ENCODE measurements around the gene LRRC74A. TPM values are rescaled to one million over a fixed set of nuclear protein-coding genes. Genes with fewer than 3 reads are reported as not detected.

Gene LRRC74A
- total and polyA plus RNA-seq, 2 experiments from 2014 or later, result not detected

DNA sequence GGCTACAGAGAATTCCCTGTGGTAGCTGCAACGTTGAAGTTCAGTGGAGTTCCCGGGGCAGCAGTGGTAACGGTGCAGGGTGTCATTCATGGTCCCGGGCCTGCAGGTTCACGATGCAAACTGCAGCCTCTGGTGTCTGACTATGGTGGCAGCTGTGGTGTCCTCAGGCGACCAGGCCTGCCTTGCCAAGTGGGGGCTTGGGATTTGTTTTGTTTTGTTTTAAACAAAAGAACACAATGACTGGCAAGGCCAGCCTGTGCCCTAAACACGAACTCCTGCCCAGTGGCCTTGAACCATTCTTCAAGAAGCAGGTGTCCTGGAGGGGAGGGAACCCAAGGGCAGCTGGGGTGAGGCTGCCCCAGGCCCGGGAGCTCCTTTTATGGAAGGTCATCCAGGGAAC, 48.5 kb downstream of the LRRC74A start:
- no peak for TF ChIP-seq ZNF331 (CRISPR knock-in tag; IDR thresholded peaks at IDR 0.05; ENCODE audit: low read depth)
- no peak for TF ChIP-seq STAT1 (IDR thresholded peaks at IDR 0.05; ENCODE audit: unreplicated experiment)
- no peak for TF ChIP-seq ZNF114 (CRISPR knock-in tag; IDR thresholded peaks at IDR 0.05)
- TF ChIP-seq, protein P1, sequence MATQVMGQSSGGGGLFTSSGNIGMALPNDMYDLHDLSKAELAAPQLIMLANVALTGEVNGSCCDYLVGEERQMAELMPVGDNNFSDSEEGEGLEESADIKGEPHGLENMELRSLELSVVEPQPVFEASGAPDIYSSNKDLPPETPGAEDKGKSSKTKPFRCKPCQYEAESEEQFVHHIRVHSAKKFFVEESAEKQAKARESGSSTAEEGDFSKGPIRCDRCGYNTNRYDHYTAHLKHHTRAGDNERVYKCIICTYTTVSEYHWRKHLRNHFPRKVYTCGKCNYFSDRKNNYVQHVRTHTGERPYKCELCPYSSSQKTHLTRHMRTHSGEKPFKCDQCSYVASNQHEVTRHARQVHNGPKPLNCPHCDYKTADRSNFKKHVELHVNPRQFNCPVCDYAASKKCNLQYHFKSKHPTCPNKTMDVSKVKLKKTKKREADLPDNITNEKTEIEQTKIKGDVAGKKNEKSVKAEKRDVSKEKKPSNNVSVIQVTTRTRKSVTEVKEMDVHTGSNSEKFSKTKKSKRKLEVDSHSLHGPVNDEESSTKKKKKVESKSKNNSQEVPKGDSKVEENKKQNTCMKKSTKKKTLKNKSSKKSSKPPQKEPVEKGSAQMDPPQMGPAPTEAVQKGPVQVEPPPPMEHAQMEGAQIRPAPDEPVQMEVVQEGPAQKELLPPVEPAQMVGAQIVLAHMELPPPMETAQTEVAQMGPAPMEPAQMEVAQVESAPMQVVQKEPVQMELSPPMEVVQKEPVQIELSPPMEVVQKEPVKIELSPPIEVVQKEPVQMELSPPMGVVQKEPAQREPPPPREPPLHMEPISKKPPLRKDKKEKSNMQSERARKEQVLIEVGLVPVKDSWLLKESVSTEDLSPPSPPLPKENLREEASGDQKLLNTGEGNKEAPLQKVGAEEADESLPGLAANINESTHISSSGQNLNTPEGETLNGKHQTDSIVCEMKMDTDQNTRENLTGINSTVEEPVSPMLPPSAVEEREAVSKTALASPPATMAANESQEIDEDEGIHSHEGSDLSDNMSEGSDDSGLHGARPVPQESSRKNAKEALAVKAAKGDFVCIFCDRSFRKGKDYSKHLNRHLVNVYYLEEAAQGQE (IDR thresholded peaks at IDR 0.05; ENCODE audit: unreplicated experiment), result no peak
- TF ChIP-seq JUNB (IDR thresholded peaks at IDR 0.05; ENCODE audit: unreplicated experiment), result no peak
- TF ChIP-seq EZH2phosphoT487 (IDR thresholded peaks at IDR 0.05; ENCODE audit: unreplicated experiment), result no peak
- no peak for TF ChIP-seq CREB1 (CRISPR knock-in tag; IDR thresholded peaks at IDR 0.05; ENCODE audit: low read depth)
- TF ChIP-seq NANOG (IDR thresholded peaks at IDR 0.05; ENCODE audit: borderline replicate concordance), result no peak
- TF ChIP-seq POLR2AphosphoS5 (IDR thresholded peaks at IDR 0.05; ENCODE audit: low read depth), result no peak
- TF ChIP-seq ETS1 (IDR thresholded peaks at IDR 0.05), result no peak
- no peak for TF ChIP-seq CTCF (conservative IDR thresholded peaks at IDR 0.05; ENCODE audit: low read depth in 2 of 2)
- TF ChIP-seq, protein P2, sequence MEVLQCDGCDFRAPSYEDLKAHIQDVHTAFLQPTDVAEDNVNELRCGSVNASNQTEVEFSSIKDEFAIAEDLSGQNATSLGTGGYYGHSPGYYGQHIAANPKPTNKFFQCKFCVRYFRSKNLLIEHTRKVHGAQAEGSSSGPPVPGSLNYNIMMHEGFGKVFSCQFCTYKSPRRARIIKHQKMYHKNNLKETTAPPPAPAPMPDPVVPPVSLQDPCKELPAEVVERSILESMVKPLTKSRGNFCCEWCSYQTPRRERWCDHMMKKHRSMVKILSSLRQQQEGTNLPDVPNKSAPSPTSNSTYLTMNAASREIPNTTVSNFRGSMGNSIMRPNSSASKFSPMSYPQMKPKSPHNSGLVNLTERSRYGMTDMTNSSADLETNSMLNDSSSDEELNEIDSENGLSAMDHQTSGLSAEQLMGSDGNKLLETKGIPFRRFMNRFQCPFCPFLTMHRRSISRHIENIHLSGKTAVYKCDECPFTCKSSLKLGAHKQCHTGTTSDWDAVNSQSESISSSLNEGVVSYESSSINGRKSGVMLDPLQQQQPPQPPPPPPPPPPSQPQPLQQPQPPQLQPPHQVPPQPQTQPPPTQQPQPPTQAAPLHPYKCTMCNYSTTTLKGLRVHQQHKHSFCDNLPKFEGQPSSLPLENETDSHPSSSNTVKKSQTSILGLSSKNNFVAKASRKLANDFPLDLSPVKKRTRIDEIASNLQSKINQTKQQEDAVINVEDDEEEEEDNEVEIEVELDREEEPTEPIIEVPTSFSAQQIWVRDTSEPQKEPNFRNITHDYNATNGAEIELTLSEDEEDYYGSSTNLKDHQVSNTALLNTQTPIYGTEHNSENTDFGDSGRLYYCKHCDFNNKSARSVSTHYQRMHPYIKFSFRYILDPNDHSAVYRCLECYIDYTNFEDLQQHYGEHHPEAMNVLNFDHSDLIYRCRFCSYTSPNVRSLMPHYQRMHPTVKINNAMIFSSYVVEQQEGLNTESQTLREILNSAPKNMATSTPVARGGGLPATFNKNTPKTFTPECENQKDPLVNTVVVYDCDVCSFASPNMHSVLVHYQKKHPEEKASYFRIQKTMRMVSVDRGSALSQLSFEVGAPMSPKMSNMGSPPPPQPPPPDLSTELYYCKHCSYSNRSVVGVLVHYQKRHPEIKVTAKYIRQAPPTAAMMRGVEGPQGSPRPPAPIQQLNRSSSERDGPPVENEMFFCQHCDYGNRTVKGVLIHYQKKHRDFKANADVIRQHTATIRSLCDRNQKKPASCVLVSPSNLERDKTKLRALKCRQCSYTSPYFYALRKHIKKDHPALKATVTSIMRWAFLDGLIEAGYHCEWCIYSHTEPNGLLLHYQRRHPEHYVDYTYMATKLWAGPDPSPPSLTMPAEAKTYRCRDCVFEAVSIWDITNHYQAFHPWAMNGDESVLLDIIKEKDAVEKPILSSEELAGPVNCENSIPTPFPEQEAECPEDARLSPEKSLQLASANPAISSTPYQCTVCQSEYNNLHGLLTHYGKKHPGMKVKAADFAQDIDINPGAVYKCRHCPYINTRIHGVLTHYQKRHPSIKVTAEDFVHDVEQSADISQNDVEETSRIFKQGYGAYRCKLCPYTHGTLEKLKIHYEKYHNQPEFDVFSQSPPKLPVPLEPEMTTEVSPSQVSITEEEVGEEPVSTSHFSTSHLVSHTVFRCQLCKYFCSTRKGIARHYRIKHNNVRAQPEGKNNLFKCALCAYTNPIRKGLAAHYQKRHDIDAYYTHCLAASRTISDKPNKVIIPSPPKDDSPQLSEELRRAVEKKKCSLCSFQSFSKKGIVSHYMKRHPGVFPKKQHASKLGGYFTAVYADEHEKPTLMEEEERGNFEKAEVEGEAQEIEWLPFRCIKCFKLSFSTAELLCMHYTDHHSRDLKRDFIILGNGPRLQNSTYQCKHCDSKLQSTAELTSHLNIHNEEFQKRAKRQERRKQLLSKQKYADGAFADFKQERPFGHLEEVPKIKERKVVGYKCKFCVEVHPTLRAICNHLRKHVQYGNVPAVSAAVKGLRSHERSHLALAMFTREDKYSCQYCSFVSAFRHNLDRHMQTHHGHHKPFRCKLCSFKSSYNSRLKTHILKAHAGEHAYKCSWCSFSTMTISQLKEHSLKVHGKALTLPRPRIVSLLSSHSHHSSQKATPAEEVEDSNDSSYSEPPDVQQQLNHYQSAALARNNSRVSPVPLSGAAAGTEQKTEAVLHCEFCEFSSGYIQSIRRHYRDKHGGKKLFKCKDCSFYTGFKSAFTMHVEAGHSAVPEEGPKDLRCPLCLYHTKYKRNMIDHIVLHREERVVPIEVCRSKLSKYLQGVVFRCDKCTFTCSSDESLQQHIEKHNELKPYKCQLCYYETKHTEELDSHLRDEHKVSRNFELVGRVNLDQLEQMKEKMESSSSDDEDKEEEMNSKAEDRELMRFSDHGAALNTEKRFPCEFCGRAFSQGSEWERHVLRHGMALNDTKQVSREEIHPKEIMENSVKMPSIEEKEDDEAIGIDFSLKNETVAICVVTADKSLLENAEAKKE (CRISPR knock-in tag; IDR thresholded peaks at IDR 0.05), result no peak
- no peak for TF ChIP-seq EZH2 (IDR thresholded peaks at IDR 0.05; ENCODE audit: low read depth, unreplicated experiment)
- no peak for DNase-seq (ENCODE audit: low spot score)
- Mint-ChIP-seq H3K4me3 (no peak overlapping the region), H3K27me3 (ENCODE audit: insufficient read depth, low read depth, poor library complexity) (peaks cover 6% of the 10 kb centered on the region), H3K9me3 (peaks cover 12% of the 10 kb centered on the region; the same call in 2 of the 3 replicates), H3K36me3 (ENCODE audit: low read depth) (no peaks in the 10 kb centered on the region), H3K4me1 (peaks cover 4% of the 10 kb centered on the region; the same call in 2 of the 3 replicates), H3K27ac (no peak overlapping the region)
- H2AFZ ChIP-seq, result no peak overlapping the region
- no peak for ATAC-seq
- no peaks in the 10 kb centered on the region for H3F3A ChIP-seq (replicated peaks; ENCODE audit: low read depth)
- H3K27me3 ChIP-seq (ENCODE audit: insufficient read depth), result no peaks in the 10 kb centered on the region
- no peaks in the 10 kb centered on the region for H3K79me2 ChIP-seq (replicated peaks; ENCODE audit: insufficient read depth)
- H3K4me3 ChIP-seq, result no peak overlapping the region
- no peaks in the 10 kb centered on the region for H3K9me2 ChIP-seq (ENCODE audit: insufficient read depth)
- H3K27ac ChIP-seq (ENCODE audit: low read depth), result no peak overlapping the region
- no peaks in the 10 kb centered on the region for H4K20me1 ChIP-seq (replicated peaks; ENCODE audit: insufficient read depth)
- H3K36me3 ChIP-seq (ENCODE audit: insufficient read depth), result no peaks in the 10 kb centered on the region
- H3K4me1 ChIP-seq (ENCODE audit: insufficient read depth), result no peaks in the 10 kb centered on the region
- no peak overlapping the region for H3K4me2 ChIP-seq
